ENCODE results near the gene RPL32. TPM values are rescaled to one million over a fixed set of nuclear protein-coding genes. Genes with fewer than 3 reads are reported as not detected.
"Not testable (repeated sequence)": the region's sequence is repeated elsewhere in the genome, so short reads cannot be mapped to it uniquely, and the experiment has no call there.

RPL32 gene
- total and polyA plus RNA-seq, 5 donors, result 993 to 1,539 (median 1,038) TPM

GRCh38 chr3:12881858-12882257, 40.5 kb upstream of the RPL32 start:
- WGBS, result 91% methylated on average over 12 of the region's 12 CpGs
- H3K9me3 ChIP-seq (ENCODE audit: control insufficient read depth, low read length); H3K4me3 ChIP-seq (ENCODE audit: low read length); H3K27ac ChIP-seq (ENCODE audit: low read length); DNase-seq; H3K4me1 ChIP-seq (ENCODE audit: control insufficient read depth, insufficient read depth, low read length); ATAC-seq; H3K27me3 ChIP-seq (ENCODE audit: control insufficient read depth, insufficient read depth); intact Hi-C loops (cut with DNase I): not testable (repeated sequence)

- 84% methylated on average over 5 of the region's 5 CpGs for WGBS
- H3K4me3 ChIP-seq (ENCODE audit: low read length), result no peak overlapping the region
- peaks cover 2% of the 10 kb centered on the region for H3K4me1 ChIP-seq (ENCODE audit: control insufficient read depth, insufficient read depth, low read length)
- intact Hi-C loops (cut with DNase I), result loop anchor here in 1 of 4 donors (10.0 kb wide), 1 partner anchor 965 kb away; no protein-coding TSS in a partner anchor
- H3K9me3 ChIP-seq (ENCODE audit: control insufficient read depth, low read length), result no peaks in the 10 kb centered on the region
- H3K27me3 ChIP-seq (ENCODE audit: control insufficient read depth, insufficient read depth), result no peaks in the 10 kb centered on the region
- no peak overlapping the region for H3K27ac ChIP-seq (ENCODE audit: low read length)
- ATAC-seq, result no peak
- no peak for DNase-seq
These were observed 37.9 kb upstream of the RPL32 start for GRCh38 chr3:12879191-12879815.

- intact Hi-C loops (cut with DNase I), result loop anchor here in 1 of 4 donors (10.0 kb wide), 1 partner anchor 964 kb away; no protein-coding TSS in a partner anchor
- H3K9me3 ChIP-seq (ENCODE audit: control insufficient read depth, low read length); H3K4me1 ChIP-seq (ENCODE audit: control insufficient read depth, insufficient read depth, low read length); H3K27me3 ChIP-seq (ENCODE audit: control insufficient read depth, insufficient read depth); ATAC-seq; H3K27ac ChIP-seq (ENCODE audit: low read length); H3K4me3 ChIP-seq (ENCODE audit: low read length); DNase-seq: not testable (repeated sequence)
- 62% methylated on average over 2 of the region's 2 CpGs for WGBS
These were observed 37.4 kb upstream of the RPL32 start for GRCh38 chr3:12878758-12879157.

- intact Hi-C loops (cut with DNase I), result loop anchor here in 1 of 4 donors (10.0 kb wide), 1 partner anchor 963 kb away; no protein-coding TSS in a partner anchor
- 80% methylated on average over 2 of the region's 2 CpGs for WGBS
- H3K27ac ChIP-seq (ENCODE audit: low read length), result no peak overlapping the region
These were observed 36.8 kb upstream of the RPL32 start for GRCh38 chr3:12878141-12878574.

GRCh38 chr3:12877040-12877439, 35.7 kb upstream of the RPL32 start:
- Histone ChIP-seq H3K27me3 (ENCODE audit: control insufficient read depth, insufficient read depth) (no peaks in the 10 kb centered on the region), H3K27ac (ENCODE audit: low read length) (no peak overlapping the region), H3K4me3 (ENCODE audit: low read length) (no peak overlapping the region), H3K9me3 (ENCODE audit: control insufficient read depth, low read length) (no peaks in the 10 kb centered on the region), H3K4me1 (ENCODE audit: control insufficient read depth, insufficient read depth, low read length) (no peaks in the 10 kb centered on the region)
- 93% methylated on average over 7 of the region's 7 CpGs for WGBS
- intact Hi-C loops (cut with DNase I), result loop anchor here in 1 of 4 donors (10.0 kb wide), 1 partner anchor 962 kb away; no protein-coding TSS in a partner anchor
- ATAC-seq, result no peak
- no peak for DNase-seq

More at GRCh38 chr3:12878141-12878574, 36.8 kb upstream of the RPL32 start:
- DNase-seq, result no peak
- Histone ChIP-seq H3K4me3 (ENCODE audit: low read length) (no peak overlapping the region), H3K27me3 (ENCODE audit: control insufficient read depth, insufficient read depth) (no peaks in the 10 kb centered on the region), H3K9me3 (ENCODE audit: control insufficient read depth, low read length) (no peaks in the 10 kb centered on the region), H3K4me1 (ENCODE audit: control insufficient read depth, insufficient read depth, low read length) (no peaks in the 10 kb centered on the region)
- no peak for ATAC-seq

- Histone ChIP-seq H3K9me3 (ENCODE audit: control insufficient read depth, low read length) (no peaks in the 10 kb centered on the region), H3K27me3 (ENCODE audit: control insufficient read depth, insufficient read depth) (no peaks in the 10 kb centered on the region), H3K27ac (ENCODE audit: low read length) (no peak overlapping the region), H3K4me1 (ENCODE audit: control insufficient read depth, insufficient read depth, low read length) (no peaks in the 10 kb centered on the region), H3K4me3 (ENCODE audit: low read length) (no peak overlapping the region)
- 23% methylated on average over 60 of the region's 60 CpGs for WGBS
- DNase-seq, result peak; percentile 61 to 86 (median 80)
- peak; percentile 80 to 83 for ATAC-seq
- intact Hi-C loops (cut with DNase I), result loop anchor here in 1 of 4 donors (10.0 kb wide), 1 partner anchor 961 kb away; no protein-coding TSS in a partner anchor
These were observed 34.8 kb upstream of the RPL32 start for GRCh38 chr3:12875857-12876836.

- H3K27me3 ChIP-seq (ENCODE audit: control insufficient read depth, insufficient read depth), result no peaks in the 10 kb centered on the region
- no peak for ATAC-seq
- WGBS, result 81% methylated on average over 12 of the region's 12 CpGs
These were observed 30.1 kb upstream of the RPL32 start for GRCh38 chr3:12871404-12871983.

GRCh38 chr3:12870942-12871341, 29.6 kb upstream of the RPL32 start:
- ATAC-seq (no peak), DNase-seq (peak; percentile 77 to 89 (median 81))
- Histone ChIP-seq H3K4me1 (ENCODE audit: control insufficient read depth, insufficient read depth, low read length) (no peaks in the 10 kb centered on the region), H3K4me3 (ENCODE audit: low read length) (no peak overlapping the region), H3K27ac (ENCODE audit: low read length) (no peak overlapping the region), H3K27me3 (ENCODE audit: control insufficient read depth, insufficient read depth) (no peaks in the 10 kb centered on the region), H3K9me3 (ENCODE audit: control insufficient read depth, low read length) (no peaks in the 10 kb centered on the region)
- 51% methylated on average over 9 of the region's 9 CpGs for WGBS
- intact Hi-C loops (cut with DNase I), result loop anchor here in 1 of 4 donors (10.0 kb wide), 1 partner anchor 956 kb away; no protein-coding TSS in a partner anchor

More at GRCh38 chr3:12871404-12871983, 30.1 kb upstream of the RPL32 start:
- no peaks in the 10 kb centered on the region for H3K9me3 ChIP-seq (ENCODE audit: control insufficient read depth, low read length)
- H3K4me1 ChIP-seq (ENCODE audit: control insufficient read depth, insufficient read depth, low read length), result no peaks in the 10 kb centered on the region
- no peak for DNase-seq
- H3K27ac ChIP-seq (ENCODE audit: low read length), result no peak overlapping the region
- H3K4me3 ChIP-seq (ENCODE audit: low read length), result no peak overlapping the region
- intact Hi-C loops (cut with DNase I), result loop anchor here in 1 of 4 donors (10.0 kb wide), 1 partner anchor 957 kb away; no protein-coding TSS in a partner anchor

GRCh38 chr3:12869035-12869621, 27.8 kb upstream of the RPL32 start:
- H3K4me1 ChIP-seq (ENCODE audit: control insufficient read depth, insufficient read depth, low read length), result no peaks in the 10 kb centered on the region
- intact Hi-C loops (cut with DNase I), result loop anchor here in 1 of 4 donors (10.0 kb wide), 1 partner anchor 734 kb away; no protein-coding TSS in a partner anchor
- no peaks in the 10 kb centered on the region for H3K9me3 ChIP-seq (ENCODE audit: control insufficient read depth, low read length)
- H3K4me3 ChIP-seq (ENCODE audit: low read length), result peak overlapping the region; percentile 21
- H3K27me3 ChIP-seq (ENCODE audit: control insufficient read depth, insufficient read depth), result no peaks in the 10 kb centered on the region
- no peak overlapping the region for H3K27ac ChIP-seq (ENCODE audit: low read length)
- 15% methylated on average over 28 of the region's 28 CpGs for WGBS
- DNase-seq (peak; percentile 60 to 87 (median 79)), ATAC-seq (peak; percentile 71 to 73)
